ENCODE results near the gene ARID5B. TPM values are rescaled to one million over a fixed set of nuclear protein-coding genes. Genes with fewer than 3 reads are reported as not detected.

The ARID5B gene
- total and polyA plus RNA-seq, 2 donors (not counting 1 experiment from before 2014, with no cell fraction given): 22.4 to 237 TPM

- Mint-ChIP-seq H3K27me3 (no peaks in the 10 kb centered on the region), H3K9me3 (ENCODE audit: insufficient read depth) (no peaks in the 10 kb centered on the region), H3K4me3 (no peak overlapping the region), H3K27ac (peak overlapping the region; percentile 15), H3K4me1 (peaks cover 74% of the 10 kb centered on the region)
- Histone ChIP-seq H3K27ac (ENCODE audit: low read length in 2 of 2) (peak overlapping the region in 1 of 2 donors; percentile 19), H3K79me2 (ENCODE audit: control insufficient read depth, insufficient read depth, low read length) (peaks cover 99% of the 10 kb centered on the region), H2AFZ (ENCODE audit: insufficient read depth, low read depth, low read length, poor library complexity, severe bottlenecking) (no peak overlapping the region), H3K4me2 (replicated peaks; ENCODE audit: low read depth, low read length, poor library complexity, severe bottlenecking) (peak overlapping the region; percentile 0), H3K4me1 (ENCODE audit: control insufficient read depth in 2 of 2, insufficient read depth in 2 of 2, low read length in 2 of 2) (peaks cover 35 to 38% of the 10 kb centered on the region in 2 donors), H3K9me3 (ENCODE audit: control extremely low read depth in 1 of 3, control insufficient read depth in 2 of 3, insufficient read depth in 1 of 3, low read length in 2 of 3) (no peaks in the 10 kb centered on the region), H3K27me3 (replicated peaks in 1 of 4; ENCODE audit: control extremely low read depth in 1 of 4, control insufficient read depth in 3 of 4, insufficient read depth in 4 of 4, low read length in 3 of 4) (no peaks in the 10 kb centered on the region), H3K36me3 (replicated peaks in 1 of 2; ENCODE audit: control extremely low read depth in 1 of 2, control insufficient read depth in 1 of 2, extremely low read depth in 1 of 2, insufficient read depth in 2 of 2, low read length in 1 of 2) (peaks cover 3 to 70% of the 10 kb centered on the region in 2 experiments), H4K20me1 (ENCODE audit: control insufficient read depth, insufficient read depth, low read length, poor library complexity, severe bottlenecking) (peaks cover 41% of the 10 kb centered on the region), H3K9ac (ENCODE audit: low read length) (no peak overlapping the region), H3K4me3 (ENCODE audit: control extremely low read depth in 1 of 5, extremely low read depth in 1 of 5, insufficient read depth in 1 of 5, low read depth in 2 of 5, low read length in 4 of 5) (no peak overlapping the region)
- ChIA-PET CTCF (no interaction called here), POLR2A (no interaction called here)
- WGBS (ENCODE audit: insufficient coverage): 100% methylated on average over 3 of the region's 6 CpGs
- ATAC-seq (ENCODE audit: low read depth): no peak
- TF ChIP-seq, protein P1, sequence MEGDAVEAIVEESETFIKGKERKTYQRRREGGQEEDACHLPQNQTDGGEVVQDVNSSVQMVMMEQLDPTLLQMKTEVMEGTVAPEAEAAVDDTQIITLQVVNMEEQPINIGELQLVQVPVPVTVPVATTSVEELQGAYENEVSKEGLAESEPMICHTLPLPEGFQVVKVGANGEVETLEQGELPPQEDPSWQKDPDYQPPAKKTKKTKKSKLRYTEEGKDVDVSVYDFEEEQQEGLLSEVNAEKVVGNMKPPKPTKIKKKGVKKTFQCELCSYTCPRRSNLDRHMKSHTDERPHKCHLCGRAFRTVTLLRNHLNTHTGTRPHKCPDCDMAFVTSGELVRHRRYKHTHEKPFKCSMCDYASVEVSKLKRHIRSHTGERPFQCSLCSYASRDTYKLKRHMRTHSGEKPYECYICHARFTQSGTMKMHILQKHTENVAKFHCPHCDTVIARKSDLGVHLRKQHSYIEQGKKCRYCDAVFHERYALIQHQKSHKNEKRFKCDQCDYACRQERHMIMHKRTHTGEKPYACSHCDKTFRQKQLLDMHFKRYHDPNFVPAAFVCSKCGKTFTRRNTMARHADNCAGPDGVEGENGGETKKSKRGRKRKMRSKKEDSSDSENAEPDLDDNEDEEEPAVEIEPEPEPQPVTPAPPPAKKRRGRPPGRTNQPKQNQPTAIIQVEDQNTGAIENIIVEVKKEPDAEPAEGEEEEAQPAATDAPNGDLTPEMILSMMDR (IDR thresholded peaks at IDR 0.05): no peak
- TF ChIP-seq EZH2 (IDR thresholded peaks at IDR 0.05; ENCODE audit: borderline replicate concordance, insufficient read depth, low read depth, low read length, poor library complexity, severe bottlenecking): no peak
- intact Hi-C loops (cut with micrococcal nuclease): no loop called here
- DNase-seq: no peak
Observed at GRCh38 chr10:61910226-61910805, 8.8 kb downstream of the ARID5B start.

DNA sequence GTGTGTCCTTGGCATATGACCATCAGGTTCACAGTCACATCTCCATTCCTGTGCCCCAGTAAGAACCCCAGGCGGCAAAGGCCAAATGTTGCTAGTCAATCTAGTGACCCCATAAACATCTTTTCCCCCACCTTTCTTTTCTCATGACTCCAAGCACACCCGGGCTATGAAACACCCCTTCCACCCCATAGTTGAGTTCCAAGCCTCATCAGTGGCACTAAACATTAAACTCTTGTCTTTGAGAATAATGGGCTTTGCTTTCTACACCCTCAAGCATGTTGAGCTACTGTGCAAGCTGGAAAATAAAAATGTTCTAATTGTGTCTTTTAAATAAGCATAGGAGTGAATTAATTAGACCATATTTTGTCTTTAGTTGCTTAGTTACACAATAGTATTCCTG lies 9.4 kb downstream of the ARID5B start:
- intact Hi-C loops (cut with micrococcal nuclease): no loop called here
- POLR2A ChIA-PET: no interaction called here
- TF ChIP-seq, protein P1 (IDR thresholded peaks at IDR 0.05): no peak
- no peak for TF ChIP-seq EZH2 (IDR thresholded peaks at IDR 0.05; ENCODE audit: borderline replicate concordance, insufficient read depth, low read depth, low read length, poor library complexity, severe bottlenecking)
- no peak overlapping the region for H2AFZ ChIP-seq (ENCODE audit: insufficient read depth, low read depth, low read length, poor library complexity, severe bottlenecking)
- H3K79me2 ChIP-seq (ENCODE audit: control insufficient read depth, insufficient read depth, low read length): peaks cover 99% of the 10 kb centered on the region
- Mint-ChIP-seq H3K4me3 (peak overlapping the region; percentile 47), H3K4me1 (peaks cover 73% of the 10 kb centered on the region), H3K9me3 (ENCODE audit: insufficient read depth) (no peaks in the 10 kb centered on the region), H3K27ac (no peak overlapping the region), H3K27me3 (no peaks in the 10 kb centered on the region)
- CTCF ChIA-PET: no interaction called here
- H3K27ac ChIP-seq (ENCODE audit: low read length in 2 of 2): peak overlapping the region in 1 of 2 donors; percentile 19
- WGBS (ENCODE audit: insufficient coverage): 55% methylated on average over 2 of the region's 2 CpGs
- H4K20me1 ChIP-seq (ENCODE audit: control insufficient read depth, insufficient read depth, low read length, poor library complexity, severe bottlenecking): peaks cover 44% of the 10 kb centered on the region
- H3K4me2 ChIP-seq (replicated peaks; ENCODE audit: low read depth, low read length, poor library complexity, severe bottlenecking): peak overlapping the region; percentile 0
- H3K4me1 ChIP-seq (ENCODE audit: control insufficient read depth in 2 of 2, insufficient read depth in 2 of 2, low read length in 2 of 2): peaks cover 32% of the 10 kb centered on the region in 2 donors
- H3K4me3 ChIP-seq (ENCODE audit: control extremely low read depth in 1 of 5, extremely low read depth in 1 of 5, insufficient read depth in 1 of 5, low read depth in 2 of 5, low read length in 4 of 5): no peak overlapping the region
- no peaks in the 10 kb centered on the region for H3K27me3 ChIP-seq (replicated peaks in 1 of 4; ENCODE audit: control extremely low read depth in 1 of 4, control insufficient read depth in 3 of 4, insufficient read depth in 4 of 4, low read length in 3 of 4)
- no peaks in the 10 kb centered on the region for H3K9me3 ChIP-seq (ENCODE audit: control extremely low read depth in 1 of 3, control insufficient read depth in 2 of 3, insufficient read depth in 1 of 3, low read length in 2 of 3)
- H3K9ac ChIP-seq (ENCODE audit: low read length): no peak overlapping the region
- peaks cover 5 to 74% of the 10 kb centered on the region in 2 experiments for H3K36me3 ChIP-seq (replicated peaks in 1 of 2; ENCODE audit: control extremely low read depth in 1 of 2, control insufficient read depth in 1 of 2, extremely low read depth in 1 of 2, insufficient read depth in 2 of 2, low read length in 1 of 2)
- no peak for ATAC-seq (ENCODE audit: low read depth)
- no peak for DNase-seq

All from B cell (primary cell).